Suprapubic skin (tissue), 3 donors: Measurements from ENCODE around the gene RPIA.
"Not testable (repeated sequence)": the region's sequence is repeated elsewhere in the genome, so short reads cannot be mapped to it uniquely, and the experiment has no call there.

Experiments used
- POLR2AphosphoS5 ChIP-seq, 3 donors: sonication (generic); formaldehyde crosslinking; IDR thresholded peaks; one replicate each; pipeline ENCODE4 v1.6.1; 2017; ENCODE audit warnings: antibody characterized with exemption in 3 of 3
- TF ChIP-seq, protein P1 (sequence below), 2 donors: fragments of 200-600 bp in 1 of 2; fragments of 450-650 bp in 1 of 2; sonication (generic) in 1 of 2; IDR thresholded peaks; one replicate each; pipeline ENCODE4 v1.5.1; 2016 to 2019; ENCODE audit warnings: antibody characterized with exemption in 2 of 2, mild to moderate bottlenecking in 1 of 2, moderate library complexity in 1 of 2

DNA sequence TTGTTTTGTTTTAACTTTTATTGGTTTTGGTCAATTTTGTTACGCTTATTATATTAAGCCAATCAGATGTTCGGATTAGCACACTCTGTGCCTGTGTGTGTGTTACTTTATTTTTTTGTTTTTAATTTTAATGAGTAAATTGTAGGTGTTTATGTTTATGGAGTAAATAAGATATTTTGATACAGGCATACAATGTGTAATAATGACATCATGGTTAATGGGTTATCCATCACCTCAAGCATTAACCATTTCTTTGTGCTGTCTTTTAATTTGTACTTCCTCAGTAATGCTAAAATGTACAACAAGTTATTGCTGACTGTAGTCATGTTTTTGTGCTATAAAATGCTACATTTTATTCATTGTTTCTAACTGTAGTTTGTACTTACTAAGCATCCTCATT, 97.7 kb downstream of the RPIA start:
- not testable (repeated sequence) for TF ChIP-seq POLR2AphosphoS5 (IDR thresholded peaks at IDR 0.05)
- TF ChIP-seq, protein P1, sequence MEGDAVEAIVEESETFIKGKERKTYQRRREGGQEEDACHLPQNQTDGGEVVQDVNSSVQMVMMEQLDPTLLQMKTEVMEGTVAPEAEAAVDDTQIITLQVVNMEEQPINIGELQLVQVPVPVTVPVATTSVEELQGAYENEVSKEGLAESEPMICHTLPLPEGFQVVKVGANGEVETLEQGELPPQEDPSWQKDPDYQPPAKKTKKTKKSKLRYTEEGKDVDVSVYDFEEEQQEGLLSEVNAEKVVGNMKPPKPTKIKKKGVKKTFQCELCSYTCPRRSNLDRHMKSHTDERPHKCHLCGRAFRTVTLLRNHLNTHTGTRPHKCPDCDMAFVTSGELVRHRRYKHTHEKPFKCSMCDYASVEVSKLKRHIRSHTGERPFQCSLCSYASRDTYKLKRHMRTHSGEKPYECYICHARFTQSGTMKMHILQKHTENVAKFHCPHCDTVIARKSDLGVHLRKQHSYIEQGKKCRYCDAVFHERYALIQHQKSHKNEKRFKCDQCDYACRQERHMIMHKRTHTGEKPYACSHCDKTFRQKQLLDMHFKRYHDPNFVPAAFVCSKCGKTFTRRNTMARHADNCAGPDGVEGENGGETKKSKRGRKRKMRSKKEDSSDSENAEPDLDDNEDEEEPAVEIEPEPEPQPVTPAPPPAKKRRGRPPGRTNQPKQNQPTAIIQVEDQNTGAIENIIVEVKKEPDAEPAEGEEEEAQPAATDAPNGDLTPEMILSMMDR (IDR thresholded peaks at IDR 0.05) = not testable (repeated sequence)
